ENCODE results near the gene FOSL1. TPM values are rescaled to one million over a fixed set of nuclear protein-coding genes. Genes with fewer than 3 reads are reported as not detected.

FOSL1 gene
- 2.2 TPM for total RNA-seq
- long read RNA-seq, partial matches to known transcripts, result 0 of 4 reads
- long read RNA-seq, other reads (novel, unspliced or antisense), result 2 of 4 reads

DNA sequence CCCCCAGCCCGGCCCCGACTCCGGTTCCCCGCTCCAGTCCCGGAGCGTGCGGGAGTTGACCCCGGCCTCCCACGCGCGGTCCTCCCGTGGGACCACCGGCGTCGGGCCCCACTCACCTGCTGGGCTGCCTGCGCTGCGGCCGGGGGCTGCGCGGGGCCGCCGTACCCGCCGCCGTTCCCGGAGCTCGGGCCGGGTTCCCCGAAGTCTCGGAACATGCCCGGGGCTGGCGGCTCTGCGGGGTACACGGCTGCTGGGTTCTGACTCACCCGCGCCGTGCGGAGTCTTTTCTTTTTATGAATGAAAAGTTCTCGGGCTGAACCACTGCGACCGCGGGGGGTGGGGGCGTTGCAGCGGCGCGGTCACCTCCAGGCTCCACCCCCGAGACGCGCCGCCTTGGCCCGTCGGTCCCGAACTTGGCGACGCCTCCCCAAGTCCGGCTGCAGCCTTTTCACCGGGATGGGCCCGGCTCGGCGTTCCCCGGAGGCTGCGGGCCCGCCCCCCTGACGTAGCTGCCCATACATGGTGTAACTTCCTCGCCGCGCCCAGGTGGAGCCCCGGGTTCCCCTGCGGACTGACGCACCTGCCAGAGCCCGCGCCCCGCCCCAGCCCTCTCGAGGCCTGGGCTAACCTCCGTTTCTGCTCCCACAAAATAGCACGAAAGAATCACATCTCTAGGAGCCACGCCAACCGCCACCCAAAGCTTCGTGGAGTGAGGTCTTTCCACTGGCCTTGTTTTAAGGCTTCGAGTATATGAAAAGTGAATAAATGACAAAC is at the start of gene FOSL1:
TSS of gene FOSL1 (minus strand) at position 264 of the 774 bp plus-strand sequence. CDS start at position 215, 49 bp downstream.
- TF ChIP-seq, protein P1, sequence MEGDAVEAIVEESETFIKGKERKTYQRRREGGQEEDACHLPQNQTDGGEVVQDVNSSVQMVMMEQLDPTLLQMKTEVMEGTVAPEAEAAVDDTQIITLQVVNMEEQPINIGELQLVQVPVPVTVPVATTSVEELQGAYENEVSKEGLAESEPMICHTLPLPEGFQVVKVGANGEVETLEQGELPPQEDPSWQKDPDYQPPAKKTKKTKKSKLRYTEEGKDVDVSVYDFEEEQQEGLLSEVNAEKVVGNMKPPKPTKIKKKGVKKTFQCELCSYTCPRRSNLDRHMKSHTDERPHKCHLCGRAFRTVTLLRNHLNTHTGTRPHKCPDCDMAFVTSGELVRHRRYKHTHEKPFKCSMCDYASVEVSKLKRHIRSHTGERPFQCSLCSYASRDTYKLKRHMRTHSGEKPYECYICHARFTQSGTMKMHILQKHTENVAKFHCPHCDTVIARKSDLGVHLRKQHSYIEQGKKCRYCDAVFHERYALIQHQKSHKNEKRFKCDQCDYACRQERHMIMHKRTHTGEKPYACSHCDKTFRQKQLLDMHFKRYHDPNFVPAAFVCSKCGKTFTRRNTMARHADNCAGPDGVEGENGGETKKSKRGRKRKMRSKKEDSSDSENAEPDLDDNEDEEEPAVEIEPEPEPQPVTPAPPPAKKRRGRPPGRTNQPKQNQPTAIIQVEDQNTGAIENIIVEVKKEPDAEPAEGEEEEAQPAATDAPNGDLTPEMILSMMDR (IDR thresholded peaks at IDR 0.05), result no peak
- peaks cover 25% of the 10 kb centered on the region for H3K4me1 ChIP-seq
- intact Hi-C loops (cut with DNase I), result no loop called here
- H3K4me3 ChIP-seq, result peak within 1 kb of the TSS; percentile 64
- peak within 1 kb of the TSS; percentile 53 for H3K27ac ChIP-seq
- no peaks in the 10 kb centered on the region for H3K9me3 ChIP-seq
- no peaks in the 10 kb centered on the region for H3K27me3 ChIP-seq (ENCODE audit: low read depth)
- ATAC-seq, result peak; percentile 95
- DNase-seq, result peak; percentile 96
- H3K36me3 ChIP-seq, result no peaks in the 10 kb centered on the region

DNA sequence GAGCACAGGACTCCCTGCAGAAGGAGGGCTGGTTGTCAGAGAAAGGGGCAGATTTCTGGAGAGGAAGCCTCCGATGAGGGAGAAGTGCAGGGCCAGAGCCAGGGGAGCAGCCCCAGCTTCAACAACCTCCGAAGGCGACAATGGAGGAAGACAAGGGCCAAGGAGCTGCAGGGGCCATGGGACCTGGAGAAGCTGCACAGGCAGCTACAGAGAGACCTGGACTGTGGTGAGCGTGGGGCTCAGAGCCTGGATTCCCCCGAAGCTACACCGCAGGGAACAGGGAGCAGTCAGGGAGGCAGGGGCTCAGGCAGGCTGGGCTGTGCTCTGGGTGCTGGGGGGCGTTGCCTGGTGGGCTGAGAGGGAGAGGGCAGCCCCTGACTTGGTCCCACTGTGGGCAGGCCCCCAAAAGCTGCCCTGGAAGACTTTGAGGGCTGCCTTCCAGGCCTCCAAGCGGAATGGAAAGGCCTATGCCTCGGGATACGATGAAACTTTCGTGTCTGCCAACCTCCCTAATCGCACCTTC is 47.5 kb upstream of the FOSL1 start:
- Histone ChIP-seq H3K27me3 (ENCODE audit: low read depth) (no peaks in the 10 kb centered on the region), H3K4me3 (no peak overlapping the region), H3K9me3 (no peaks in the 10 kb centered on the region), H3K4me1 (no peaks in the 10 kb centered on the region), H3K27ac (no peak overlapping the region), H3K36me3 (no peaks in the 10 kb centered on the region)
- ATAC-seq, result peak in 1 of 2 donors; percentile 38
- intact Hi-C loops (cut with DNase I), result no loop called here
- DNase-seq, result no peak
- TF ChIP-seq, protein P1 (IDR thresholded peaks at IDR 0.05), result no peak

DNA sequence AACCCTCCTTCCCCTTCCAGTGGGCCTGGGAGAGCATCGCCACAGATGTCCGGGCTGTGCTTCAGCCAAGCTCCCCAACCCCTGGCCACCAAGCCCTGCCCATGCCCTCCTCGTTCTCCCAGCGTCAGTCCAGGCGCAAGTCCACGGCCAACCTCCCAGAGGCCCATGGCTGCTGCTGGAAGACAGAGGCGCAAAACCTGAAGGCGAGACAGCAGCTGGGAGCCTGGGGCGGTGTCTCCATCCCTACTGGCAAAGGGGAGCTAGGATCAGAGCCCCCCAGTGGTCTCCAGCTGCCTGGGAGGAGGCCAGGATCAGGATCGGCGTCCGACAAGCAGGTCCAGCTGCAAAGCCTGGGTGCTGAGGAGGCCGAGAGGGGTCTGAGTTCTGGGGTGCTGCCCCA is 46.9 kb upstream of the FOSL1 start:
- TF ChIP-seq, protein P1 (IDR thresholded peaks at IDR 0.05), result no peak
- ATAC-seq (no peak), DNase-seq (no peak)
- H3K4me1 ChIP-seq, result no peaks in the 10 kb centered on the region
- intact Hi-C loops (cut with DNase I), result no loop called here
- H3K9me3 ChIP-seq, result no peaks in the 10 kb centered on the region
- no peak overlapping the region for H3K27ac ChIP-seq
- H3K36me3 ChIP-seq, result no peaks in the 10 kb centered on the region
- H3K27me3 ChIP-seq (ENCODE audit: low read depth), result no peaks in the 10 kb centered on the region
- H3K4me3 ChIP-seq, result no peak overlapping the region

DNA sequence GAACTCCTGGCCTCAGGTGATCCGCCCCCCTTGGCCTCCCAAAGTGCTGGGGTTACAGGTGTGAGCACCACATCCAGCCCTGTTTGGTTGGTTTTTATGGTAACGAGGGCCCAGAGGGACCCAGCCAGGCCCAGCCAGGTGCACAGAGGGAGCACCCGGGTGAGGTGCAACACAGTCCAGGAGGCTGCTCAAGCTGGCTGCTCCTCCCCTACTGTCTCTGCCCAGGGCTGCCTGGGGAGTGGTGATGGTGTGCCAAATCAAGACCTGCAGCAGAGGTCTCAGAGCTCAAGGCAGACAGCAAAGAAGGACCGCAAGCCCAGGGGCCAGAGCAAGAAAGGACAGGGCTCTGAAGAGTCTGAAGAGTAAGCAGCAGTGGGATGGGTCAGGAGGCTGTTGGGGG is 46.5 kb upstream of the FOSL1 start:
- Histone ChIP-seq H3K27ac (no peak overlapping the region), H3K36me3 (no peaks in the 10 kb centered on the region), H3K4me1 (no peaks in the 10 kb centered on the region), H3K9me3 (no peaks in the 10 kb centered on the region), H3K4me3 (no peak overlapping the region), H3K27me3 (ENCODE audit: low read depth) (no peaks in the 10 kb centered on the region)
- ATAC-seq (peak in 1 of 2 donors; percentile 44), DNase-seq (no peak)
- TF ChIP-seq, protein P1 (IDR thresholded peaks at IDR 0.05), result no peak
- intact Hi-C loops (cut with DNase I), result no loop called here

DNA sequence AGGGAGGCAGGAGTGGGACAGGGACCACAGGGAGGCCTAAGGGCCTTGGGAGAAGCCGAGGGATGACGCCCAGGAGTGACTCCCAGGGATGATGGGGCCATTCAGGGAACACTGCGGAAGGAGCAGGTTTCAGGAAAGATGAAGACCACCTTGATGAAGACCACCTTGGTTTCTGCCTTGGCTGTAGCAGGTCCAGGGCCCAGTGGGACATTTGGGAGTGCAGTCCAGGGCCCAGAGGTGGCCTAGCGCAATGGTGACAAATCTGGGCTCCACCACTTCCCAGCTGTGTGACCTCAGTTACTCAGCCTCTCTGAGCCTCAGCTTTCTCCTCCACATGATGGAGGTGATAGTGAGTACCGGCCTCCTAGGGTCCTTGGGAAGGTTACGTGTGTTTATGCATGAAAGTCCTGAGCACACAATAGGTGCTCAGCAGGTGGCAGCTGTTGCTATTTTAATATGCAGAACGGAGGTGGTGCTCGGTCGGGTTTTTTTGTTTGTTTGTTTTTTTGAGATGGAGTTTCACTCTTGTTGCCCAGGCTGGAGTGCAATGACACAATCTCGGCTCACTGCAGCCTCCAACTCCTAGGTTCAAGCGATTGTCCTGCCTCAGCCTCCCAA is 45.9 kb upstream of the FOSL1 start:
- TF ChIP-seq, protein P1 (IDR thresholded peaks at IDR 0.05), result no peak
- DNase-seq (no peak), ATAC-seq (no peak)
- no peaks in the 10 kb centered on the region for H3K9me3 ChIP-seq
- no peak overlapping the region for H3K27ac ChIP-seq
- intact Hi-C loops (cut with DNase I), result no loop called here
- no peaks in the 10 kb centered on the region for H3K4me1 ChIP-seq
- H3K4me3 ChIP-seq, result no peak overlapping the region
- H3K36me3 ChIP-seq, result no peaks in the 10 kb centered on the region
- no peaks in the 10 kb centered on the region for H3K27me3 ChIP-seq (ENCODE audit: low read depth)

Data from lower lobe of right lung (tissue), 2 donors.